Limb (tissue), 2 donors: Measurements from ENCODE around the gene NCOA6.
"Not testable (repeated sequence)": the region's sequence is repeated elsewhere in the genome, so short reads cannot be mapped to it uniquely, and the experiment has no call there.

Source experiments
- DNase-seq, 2 donors: peaks; one replicate each; pipeline ENCODE4 v3.0.0-alpha.2; 2016; ENCODE audit errors: extremely low spot score in 2 of 2

Gene NCOA6

DNA sequence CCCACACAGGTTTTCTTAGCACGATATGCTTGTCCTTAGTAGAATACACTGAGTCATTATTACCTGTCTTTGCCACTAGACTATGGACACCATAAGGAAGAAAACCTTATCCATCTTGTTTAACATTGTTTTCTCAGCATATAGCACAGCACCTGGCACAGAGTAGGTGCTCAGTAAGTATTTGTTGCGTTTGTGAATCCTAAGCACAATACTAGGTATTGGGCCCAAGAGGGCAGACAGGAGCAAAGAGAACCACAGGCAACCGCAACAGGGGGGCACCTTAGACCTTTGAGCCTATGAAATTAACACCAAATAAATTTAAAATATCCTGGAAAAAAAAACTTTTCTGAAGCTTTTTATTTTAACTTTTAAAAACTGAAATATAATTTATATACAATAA is 3.7 kb upstream of the NCOA6 start:
- DNase-seq, result no peak

GRCh38 chr20:34824806-34825529 is 483 bp downstream of the NCOA6 start:
- DNase-seq, result peak; percentile 7 to 84

- DNase-seq, result peak in 1 of 2 donors; percentile 53
Measured at GRCh38 chr20:34824452-34824805, 1.0 kb downstream of the NCOA6 start.

- DNase-seq, result no peak
Measured at GRCh38 chr20:34824026-34824425, 1.4 kb downstream of the NCOA6 start.

GRCh38 chr20:34820805-34821578 is 4.5 kb downstream of the NCOA6 start:
- DNase-seq, result no peak

- DNase-seq, result no peak
Measured at GRCh38 chr20:34817801-34818200, 7.7 kb downstream of the NCOA6 start.

GRCh38 chr20:34817072-34817471 is 8.4 kb downstream of the NCOA6 start:
- no peak for DNase-seq

- DNase-seq, result no peak
Measured at GRCh38 chr20:34815636-34816035, 9.8 kb downstream of the NCOA6 start.

DNA sequence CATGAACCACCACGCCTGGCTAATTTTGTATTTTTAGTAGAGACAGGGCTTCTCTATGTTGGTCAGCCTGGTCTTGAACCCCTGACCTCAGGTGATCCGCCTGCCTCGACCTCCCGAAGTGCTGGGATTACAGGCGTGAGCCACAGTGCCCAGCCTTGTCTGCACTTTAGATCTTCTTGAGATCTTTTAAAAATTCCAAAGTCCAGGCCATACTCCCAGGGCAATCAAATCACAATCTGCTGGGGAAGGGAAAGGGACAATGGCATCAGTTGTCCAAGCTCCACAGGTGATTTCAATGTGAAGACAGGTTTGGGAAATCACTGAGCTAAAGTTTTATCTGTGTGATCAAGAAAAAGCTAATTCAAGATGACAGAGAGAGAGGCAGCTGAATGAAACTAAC is 16.9 kb downstream of the NCOA6 start:
- no peak for DNase-seq

GRCh38 chr20:34807944-34808465 is 17.4 kb downstream of the NCOA6 start:
- not testable (repeated sequence) for DNase-seq

DNA sequence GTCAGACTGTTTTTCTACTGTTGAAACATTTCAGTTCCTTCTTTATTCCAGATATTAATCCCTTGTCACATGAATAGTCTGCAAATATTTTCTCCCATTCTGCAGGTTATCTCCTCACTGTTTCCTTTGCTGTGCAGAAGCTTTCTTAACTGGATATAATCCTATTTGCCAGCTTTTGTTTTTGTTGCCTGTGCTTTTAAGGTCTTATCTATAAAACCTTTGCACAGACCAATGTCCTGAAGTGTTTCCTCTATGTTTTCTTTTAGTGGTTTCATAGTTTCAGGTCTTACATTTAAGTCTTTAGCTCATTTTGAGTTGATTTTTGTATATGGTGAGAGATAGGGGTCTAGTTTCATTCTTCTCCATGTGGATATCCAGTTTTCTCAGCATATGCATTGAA is 19.2 kb downstream of the NCOA6 start:
- DNase-seq, result no peak

GRCh38 chr20:34798871-34799270 is 26.6 kb downstream of the NCOA6 start:
- no peak for DNase-seq

DNA sequence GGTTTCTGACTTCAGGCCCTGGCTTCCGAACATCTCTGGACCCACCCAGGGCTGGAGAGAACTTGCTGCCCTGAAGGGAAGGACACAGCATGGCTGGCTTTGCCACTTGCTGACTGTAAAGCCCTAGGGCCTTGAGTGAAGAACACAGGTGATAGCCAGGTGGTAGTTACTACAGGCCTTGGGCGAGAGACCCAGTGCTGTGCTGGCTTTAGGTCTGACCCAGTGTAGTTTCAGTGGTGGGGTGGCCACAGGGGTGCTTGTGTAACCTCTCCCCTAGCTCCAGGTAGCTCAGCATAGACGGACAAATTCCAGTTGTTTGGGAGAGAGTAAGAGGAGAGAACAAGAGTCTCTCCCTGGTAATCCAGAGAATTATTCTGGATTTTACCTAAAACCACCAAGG is 27.1 kb downstream of the NCOA6 start:
- no peak for DNase-seq

- no peak for DNase-seq
Measured at GRCh38 chr20:34797012-34797995, 28.1 kb downstream of the NCOA6 start.

- no peak for DNase-seq
Measured at GRCh38 chr20:34794006-34794585, 31.4 kb downstream of the NCOA6 start.

GRCh38 chr20:34792687-34793363 is 32.6 kb downstream of the NCOA6 start:
- no peak for DNase-seq

GRCh38 chr20:34791289-34792020 is 34.0 kb downstream of the NCOA6 start:
- no peak for DNase-seq

DNA sequence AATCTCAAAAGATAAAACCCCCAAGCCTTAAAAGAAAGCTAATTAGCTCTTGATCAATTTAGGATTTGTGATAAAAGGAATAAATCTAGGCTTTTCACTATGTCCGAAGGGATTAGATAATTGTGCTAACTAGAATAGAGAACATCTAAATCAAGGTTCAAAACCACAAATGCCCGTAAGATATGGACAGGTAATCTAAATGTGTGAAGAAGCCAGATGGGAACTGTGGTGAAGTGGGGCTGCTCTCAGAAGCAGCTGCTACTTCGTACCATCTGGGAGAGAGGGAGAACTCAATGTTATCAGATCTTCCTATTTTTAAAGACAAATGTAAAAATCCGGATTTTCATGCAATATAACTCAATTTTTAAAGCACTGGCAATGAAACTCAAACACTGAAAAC is 44.2 kb downstream of the NCOA6 start:
- DNase-seq, result no peak

GRCh38 chr20:34780291-34780690 is 45.2 kb downstream of the NCOA6 start:
- DNase-seq, result not testable (repeated sequence)

- DNase-seq, result no peak
Measured at GRCh38 chr20:34776177-34776576, 49.3 kb downstream of the NCOA6 start.
